GM23248 (cell line): ENCODE data around the gene WDTC1.

Experiments
- EZH2 ChIP-seq: fragments of 200-600 bp; sonication (generic); IDR thresholded peaks from 2 replicates; pipeline ENCODE4 v1.6.1; 2018; ENCODE audit warnings: antibody characterized with exemption, mild to moderate bottlenecking; ENCODE audit not compliant: insufficient read depth, poor library complexity, severe bottlenecking
- EZH2phosphoT487 ChIP-seq: fragments of 200-600 bp; sonication (generic); IDR thresholded peaks from 2 replicates; pipeline ENCODE4 v1.6.1; 2018; ENCODE audit warnings: antibody characterized with exemption, moderate library complexity, mild to moderate bottlenecking, low read depth; ENCODE audit not compliant: insufficient read depth

GRCh38 chr1:27284425-27285273 lies 50.2 kb downstream of the WDTC1 start:
- TF ChIP-seq EZH2phosphoT487 (no peak), EZH2 (no peak)
